Stomach (tissue), 9 donors: Measurements from ENCODE around the gene C1orf167. TPM values are rescaled to one million over a fixed set of nuclear protein-coding genes. Genes with fewer than 3 reads are reported as not detected.

Source experiments
- DNase-seq, 2 donors: peaks; one replicate each; pipeline versions ENCODE4 v3.0.0 to v3.0.0-alpha.2; 2013 to 2019
- H3K27ac ChIP-seq, 5 donors: fragments of 200-600 bp in 4 of 5; sonication (generic) in 4 of 5; one replicate each; pipeline ENCODE4 v1.5.1; 2013 to 2019; ENCODE audit warnings: mild to moderate bottlenecking in 1 of 5, moderate library complexity in 1 of 5
- H3K27me3 ChIP-seq, 3 donors: fragments of 200-600 bp; sonication (generic); one replicate each; pipeline ENCODE4 v1.5.1; 2017 to 2019; ENCODE audit warnings: mixed run types in 1 of 3
- H3K36me3 ChIP-seq, 4 donors: fragments of 200-600 bp; sonication (generic); 1 replicate in 3 of 4; 2 replicates in 1 of 4; pipeline ENCODE4 v1.5.1; 2016 to 2019
- H3K4me1 ChIP-seq, 4 donors: fragments of 200-600 bp; sonication (generic); one replicate each; pipeline ENCODE4 v1.5.1; 2016 to 2019
- H3K4me3 ChIP-seq, 4 donors: fragments of 200-600 bp; sonication (generic) in 3 of 4; one replicate each; pipeline ENCODE4 v1.5.1; 2016 to 2019; ENCODE audit warnings: mild to moderate bottlenecking in 1 of 4
- H3K9me3 ChIP-seq, 4 donors: fragments of 200-600 bp; sonication (generic); one replicate each; pipeline ENCODE4 v1.5.1; 2016 to 2019
- EP300 ChIP-seq: sonication (generic); formaldehyde crosslinking; IDR thresholded peaks from one replicate; pipeline ENCODE4 v1.6.1; 2017; ENCODE audit warnings: antibody characterized with exemption
- POLR2A ChIP-seq, 4 donors: fragments of 450-650 bp; IDR thresholded peaks; one replicate each; pipeline ENCODE4 v1.6.1; 2016; ENCODE audit warnings: antibody characterized with exemption in 4 of 4, control low read depth in 2 of 4, mild to moderate bottlenecking in 1 of 4, moderate library complexity in 1 of 4
- POLR2AphosphoS5 ChIP-seq, 3 donors: sonication (generic); formaldehyde crosslinking; IDR thresholded peaks; one replicate each; pipeline ENCODE4 v1.6.1; 2016; ENCODE audit warnings: antibody characterized with exemption in 3 of 3
- WGBS, 5 donors: extraction: QIAGEN DNeasy Blood & Tissue Kit in 3 of 5; methylation state at CpG; one replicate each; pipeline versions ENCODE4 v1.1.5 to v1.1.7; 2013 to 2018; 5-methylcytosine and 5-hydroxymethylcytosine counted together
- intact Hi-C: fragments of 100-400 bp; cut with DNase I; formaldehyde crosslinking; loops from one replicate; pipeline ENCODE4 v1.15.1; 2023; ENCODE audit warnings: low total_unique reads
- polyA plus RNA-seq, 3 donors: library from polyadenylated mRNA; stranded (reverse); fragments of 200-250 nt; gene quantifications; one replicate each; pipeline ENCODE4 v1.2.3, GENCODE V29; 2013
- total RNA-seq, 5 donors: library from RNA; depleted of rRNA; stranded (reverse); fragments of >200 nt; gene quantifications; one replicate each; pipeline versions ENCODE4 v1.1.0 to v1.2.3, GENCODE V29; 2014 to 2016
- TF ChIP-seq, protein P1 (sequence below), 7 experiments: fragments of 450-650 bp in 4 of 7; fragments of 200-600 bp in 3 of 7; sonication (generic) in 3 of 7; IDR thresholded peaks; one replicate each; pipeline ENCODE4 v1.5.1; 2016 to 2019; ENCODE audit warnings: antibody characterized with exemption in 7 of 7, control low read depth in 2 of 7, mild to moderate bottlenecking in 1 of 7
- donor health status: healthy with polysubstance abuse.
- donor health status: Bipolar disorder and iron deficiency.
- donor health status: healthy.

Gene C1orf167
- total and polyA plus RNA-seq, 8 donors = 1.6 to 4.7 (median 2.0) TPM; not detected in 5

DNA sequence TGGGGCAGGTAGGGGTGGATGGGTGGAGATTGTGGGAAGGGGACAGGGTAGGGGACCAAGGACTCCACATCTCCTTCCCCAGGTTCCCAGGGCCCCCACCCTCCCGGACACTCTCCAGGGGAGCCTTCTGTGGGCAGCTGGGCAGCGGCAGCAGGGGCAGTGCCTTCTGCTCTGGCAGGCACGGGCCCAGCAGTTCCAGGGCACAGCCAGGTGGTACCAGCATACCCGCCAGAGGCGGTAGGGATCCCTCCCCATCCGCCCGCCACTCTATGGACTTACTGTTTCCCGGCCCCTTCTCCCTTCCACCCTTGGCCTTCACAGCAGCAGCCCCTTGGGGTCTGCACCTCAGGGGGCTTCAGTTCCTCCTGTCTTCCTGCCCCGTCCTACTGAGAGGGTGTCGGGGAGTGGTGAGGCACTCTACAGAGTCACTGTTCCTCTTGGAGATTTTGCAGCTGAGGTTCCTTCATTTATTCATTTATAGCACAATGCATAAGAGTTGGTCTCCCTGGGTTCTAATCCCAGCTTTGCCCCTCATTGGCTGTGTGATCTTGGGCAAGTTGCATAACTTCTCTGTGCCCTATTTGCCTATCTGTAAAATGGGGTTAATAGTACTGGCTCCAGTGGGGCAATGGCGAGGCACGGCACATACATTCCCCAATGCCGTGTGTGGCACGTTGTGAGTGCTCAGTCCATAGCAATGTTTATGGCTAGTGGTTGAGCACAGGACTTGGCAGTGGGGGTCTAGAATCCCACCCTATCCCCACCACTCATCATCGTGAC is 17.0 kb downstream of the C1orf167 start:
- H3K9me3 ChIP-seq = no peaks in the 10 kb centered on the region
- intact Hi-C loops = no loop called here
- no peaks in the 10 kb centered on the region for H3K27me3 ChIP-seq
- H3K4me1 ChIP-seq = no peaks in the 10 kb centered on the region
- no peak for TF ChIP-seq POLR2A (IDR thresholded peaks at IDR 0.05)
- no peak for TF ChIP-seq POLR2AphosphoS5 (IDR thresholded peaks at IDR 0.05)
- TF ChIP-seq, protein P1, sequence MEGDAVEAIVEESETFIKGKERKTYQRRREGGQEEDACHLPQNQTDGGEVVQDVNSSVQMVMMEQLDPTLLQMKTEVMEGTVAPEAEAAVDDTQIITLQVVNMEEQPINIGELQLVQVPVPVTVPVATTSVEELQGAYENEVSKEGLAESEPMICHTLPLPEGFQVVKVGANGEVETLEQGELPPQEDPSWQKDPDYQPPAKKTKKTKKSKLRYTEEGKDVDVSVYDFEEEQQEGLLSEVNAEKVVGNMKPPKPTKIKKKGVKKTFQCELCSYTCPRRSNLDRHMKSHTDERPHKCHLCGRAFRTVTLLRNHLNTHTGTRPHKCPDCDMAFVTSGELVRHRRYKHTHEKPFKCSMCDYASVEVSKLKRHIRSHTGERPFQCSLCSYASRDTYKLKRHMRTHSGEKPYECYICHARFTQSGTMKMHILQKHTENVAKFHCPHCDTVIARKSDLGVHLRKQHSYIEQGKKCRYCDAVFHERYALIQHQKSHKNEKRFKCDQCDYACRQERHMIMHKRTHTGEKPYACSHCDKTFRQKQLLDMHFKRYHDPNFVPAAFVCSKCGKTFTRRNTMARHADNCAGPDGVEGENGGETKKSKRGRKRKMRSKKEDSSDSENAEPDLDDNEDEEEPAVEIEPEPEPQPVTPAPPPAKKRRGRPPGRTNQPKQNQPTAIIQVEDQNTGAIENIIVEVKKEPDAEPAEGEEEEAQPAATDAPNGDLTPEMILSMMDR (IDR thresholded peaks at IDR 0.05) = no peak
- no peak for TF ChIP-seq EP300
- WGBS, 5 donors = 84 to 93% (median 89%) methylated on average over 11 to 15 of the region's 15 CpGs
- H3K27ac ChIP-seq = no peak overlapping the region
- DNase-seq = no peak
- H3K36me3 ChIP-seq = no peaks in the 10 kb centered on the region
- no peak overlapping the region for H3K4me3 ChIP-seq

DNA sequence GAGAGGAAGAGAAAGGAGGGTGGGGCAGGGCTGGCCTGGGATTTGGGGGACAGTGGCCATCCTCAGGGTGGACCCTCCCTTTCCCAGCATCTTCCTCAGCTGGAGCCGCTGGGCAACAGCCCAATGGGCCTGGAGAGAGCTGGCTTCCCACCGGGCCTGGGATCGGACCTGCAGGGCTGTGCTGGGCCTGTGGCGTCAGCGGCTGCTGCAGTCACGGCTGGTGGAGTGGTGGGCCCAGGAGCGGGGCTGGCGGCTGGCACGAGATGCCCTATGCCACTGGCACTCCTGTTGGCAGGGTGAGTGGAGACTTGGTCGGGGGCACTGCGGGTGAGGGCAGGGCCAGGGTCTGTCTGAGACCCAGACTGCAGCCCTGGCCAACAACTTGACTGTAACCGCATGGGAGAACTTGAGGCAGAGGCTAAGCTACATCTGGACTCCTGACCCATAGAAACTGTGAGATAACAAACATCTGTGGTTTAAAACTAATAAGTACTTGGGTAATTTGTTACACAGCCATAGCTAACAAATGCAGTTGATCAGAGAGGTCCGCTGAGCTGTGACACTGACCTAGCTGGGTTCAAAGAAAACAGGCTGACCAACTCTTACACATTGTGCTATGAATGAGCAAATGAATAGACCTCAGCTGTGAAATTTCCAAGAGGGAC is 17.9 kb downstream of the C1orf167 start:
- 82 to 93% (median 85%) methylated on average over 7 to 13 of the region's 13 CpGs for WGBS, 5 donors
- TF ChIP-seq, protein P1 (IDR thresholded peaks at IDR 0.05) = no peak
- no peak for TF ChIP-seq EP300
- no peak for TF ChIP-seq POLR2AphosphoS5 (IDR thresholded peaks at IDR 0.05)
- TF ChIP-seq POLR2A (IDR thresholded peaks at IDR 0.05) = no peak
- Histone ChIP-seq H3K4me1 (peaks cover 3 to 7% (median 6%) of the 10 kb centered on the region in 4 donors), H3K36me3 (no peaks in the 10 kb centered on the region), H3K27ac (no peak overlapping the region), H3K9me3 (no peaks in the 10 kb centered on the region), H3K27me3 (no peaks in the 10 kb centered on the region), H3K4me3 (no peak overlapping the region)
- DNase-seq = no peak
- intact Hi-C loops = no loop called here

DNA sequence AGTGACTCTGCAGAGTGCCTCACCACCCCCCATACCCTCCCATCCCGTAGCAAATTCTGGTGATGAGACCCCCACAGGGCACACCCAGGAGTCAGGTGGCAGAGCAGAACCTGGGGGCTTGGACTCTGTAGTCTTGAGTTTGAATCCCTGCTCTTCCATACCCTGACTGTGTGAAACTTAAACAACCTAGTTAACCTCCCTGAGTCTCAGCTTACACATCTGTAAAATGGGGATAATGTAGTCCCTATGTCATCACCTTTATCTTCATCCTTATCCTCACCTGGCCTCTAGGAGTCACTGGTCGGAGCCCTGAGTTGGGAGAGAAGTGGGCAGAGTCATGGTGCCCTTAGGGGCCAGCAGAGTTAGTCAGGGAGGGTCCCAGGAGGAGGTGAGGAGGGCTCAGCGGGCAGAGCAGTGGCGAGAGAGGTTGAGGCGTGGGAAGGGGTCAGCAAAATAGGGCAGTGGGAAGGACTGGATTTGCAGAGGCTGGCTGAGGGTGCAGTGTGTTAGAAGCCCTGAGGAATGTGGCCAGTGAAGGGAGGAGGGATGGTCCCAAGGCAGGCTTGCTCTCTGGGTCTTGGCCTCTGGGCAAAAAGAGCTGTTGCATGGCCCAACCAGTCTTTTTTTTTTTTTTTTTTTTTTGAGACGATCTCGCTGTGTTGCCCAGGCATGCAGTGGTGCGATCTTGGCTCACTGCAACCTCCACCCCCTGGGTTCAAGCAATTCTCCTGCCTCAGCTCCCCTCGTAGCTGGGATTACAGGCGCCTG is 18.6 kb downstream of the C1orf167 start:
- H3K9me3 ChIP-seq = no peaks in the 10 kb centered on the region
- DNase-seq = no peak
- intact Hi-C loops = no loop called here
- no peaks in the 10 kb centered on the region for H3K36me3 ChIP-seq
- H3K4me3 ChIP-seq = no peak overlapping the region
- H3K27ac ChIP-seq = no peak overlapping the region
- H3K4me1 ChIP-seq = peaks cover 10 to 14% (median 14%) of the 10 kb centered on the region in 4 donors
- H3K27me3 ChIP-seq = no peaks in the 10 kb centered on the region
- TF ChIP-seq, protein P1 (IDR thresholded peaks at IDR 0.05) = no peak
- no peak for TF ChIP-seq EP300
- no peak for TF ChIP-seq POLR2AphosphoS5 (IDR thresholded peaks at IDR 0.05)
- TF ChIP-seq POLR2A (IDR thresholded peaks at IDR 0.05) = no peak
- 78 to 85% (median 79%) methylated on average over 8 to 10 of the region's 10 CpGs for WGBS, 5 donors

DNA sequence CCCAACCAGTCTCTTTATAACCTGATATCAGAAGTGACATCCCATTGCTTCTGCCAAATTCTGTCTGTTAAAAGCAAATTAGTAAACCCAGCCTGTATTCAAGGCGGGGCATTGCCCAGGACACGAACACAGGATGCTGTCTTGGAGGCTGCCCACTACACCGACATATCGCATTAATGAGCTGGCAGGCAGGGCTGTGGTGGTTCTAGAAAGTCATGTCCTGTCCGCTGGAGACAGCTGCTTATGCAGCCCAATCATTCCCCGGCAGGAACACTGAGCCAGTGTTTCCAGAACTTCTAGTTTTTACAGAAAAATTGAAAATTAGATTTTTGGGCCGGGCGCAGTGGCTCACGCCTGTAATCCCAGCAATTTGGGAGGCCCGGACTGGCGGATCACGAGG is 19.3 kb downstream of the C1orf167 start:
- Histone ChIP-seq H3K36me3 (no peaks in the 10 kb centered on the region), H3K27me3 (no peaks in the 10 kb centered on the region), H3K9me3 (no peaks in the 10 kb centered on the region), H3K4me3 (no peak overlapping the region), H3K27ac (no peak overlapping the region), H3K4me1 (peaks cover 10 to 21% (median 18%) of the 10 kb centered on the region in 4 donors)
- intact Hi-C loops = no loop called here
- TF ChIP-seq, protein P1 (IDR thresholded peaks at IDR 0.05) = no peak
- no peak for TF ChIP-seq POLR2A (IDR thresholded peaks at IDR 0.05)
- no peak for TF ChIP-seq EP300
- TF ChIP-seq POLR2AphosphoS5 (IDR thresholded peaks at IDR 0.05) = no peak
- DNase-seq = no peak
- 85 to 93% (median 87%) methylated on average over 12 of the region's 12 CpGs for WGBS, 5 donors
